HG03460 (cell line): Measurements from ENCODE around the gene GPR25.
"Not testable (repeated sequence)": the region's sequence is repeated elsewhere in the genome, so short reads cannot be mapped to it uniquely, and the experiment has no call there.

Experiments used
- ATAC-seq: cut with Tn5 transposase; IDR thresholded peaks from one replicate; pipeline ENCODE4 v1.9.1; 2021; ENCODE audit not compliant: unreplicated experiment

Gene GPR25

DNA sequence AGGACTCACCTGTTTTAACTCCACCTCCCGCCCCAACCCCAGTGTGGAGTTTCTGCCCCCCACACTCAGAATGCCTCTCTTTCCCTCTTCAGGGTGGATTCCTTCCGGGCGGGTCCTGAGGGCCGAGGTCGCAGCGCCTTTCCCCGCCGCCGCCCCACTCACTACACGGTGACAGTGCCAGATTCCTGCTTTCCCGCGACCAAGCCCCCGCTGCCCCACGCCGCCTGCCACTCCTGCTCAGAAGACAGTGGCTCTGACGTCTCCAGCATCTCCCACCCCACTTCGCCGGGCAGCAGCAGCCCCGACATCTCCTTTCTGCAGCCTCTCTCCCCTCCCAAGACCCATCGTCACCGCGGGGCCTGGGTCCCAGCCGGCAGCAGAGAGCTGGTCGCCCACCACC lies 38.6 kb downstream of the GPR25 start:
- ATAC-seq, result no peak

DNA sequence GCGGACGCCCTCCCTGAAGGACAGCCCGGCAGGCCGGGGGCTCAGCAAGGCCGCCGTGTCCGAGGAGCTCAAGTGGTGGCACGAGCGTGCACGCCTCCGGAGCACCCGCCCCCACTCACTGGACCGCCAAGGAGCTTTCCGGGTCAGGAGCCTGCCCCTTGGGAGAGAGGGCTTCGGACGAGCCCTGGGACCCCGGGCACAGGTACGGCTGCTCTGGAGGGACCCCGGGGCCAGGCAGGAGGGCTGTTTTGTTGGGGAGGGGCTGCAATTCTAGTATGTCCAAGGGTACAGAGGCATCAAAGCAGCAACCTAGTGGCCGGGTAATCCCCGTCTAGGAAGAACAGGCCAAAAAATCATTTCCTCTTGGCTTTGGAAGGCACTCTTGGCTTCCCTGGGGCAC lies 39.2 kb downstream of the GPR25 start:
- not testable (repeated sequence) for ATAC-seq

DNA sequence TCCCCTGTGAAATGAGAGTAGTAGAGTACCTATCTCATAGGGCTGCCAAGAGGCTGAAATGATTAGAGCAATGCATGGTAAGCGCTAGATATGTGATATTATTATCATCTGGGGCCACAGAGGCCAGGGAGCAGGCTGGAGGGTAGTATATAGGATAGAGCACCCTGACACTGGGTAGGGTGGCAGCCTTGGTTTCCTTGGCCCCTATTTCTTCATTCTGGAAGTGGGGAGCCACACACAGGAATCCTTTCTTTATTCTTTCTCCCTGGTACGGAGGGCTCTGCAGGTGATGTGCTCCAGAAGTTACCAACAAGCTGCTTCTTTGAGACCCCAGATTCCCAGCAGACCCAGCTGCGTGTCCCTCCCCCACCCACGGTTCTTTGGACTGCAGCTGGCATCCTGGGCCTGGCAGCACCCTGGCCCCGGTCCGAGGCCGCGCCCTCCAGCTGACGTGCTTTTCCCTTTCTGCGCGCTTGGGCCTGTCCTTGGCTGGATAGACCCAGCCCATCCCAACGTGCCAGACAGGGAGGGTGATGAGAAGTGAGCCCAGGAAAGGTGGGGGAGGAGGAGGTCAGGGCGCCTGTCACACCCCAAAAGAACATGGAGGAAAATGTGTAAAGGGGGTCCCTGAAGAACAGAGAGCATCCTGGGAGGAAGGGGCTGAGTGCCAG lies 40.1 kb downstream of the GPR25 start:
- no peak for ATAC-seq

DNA sequence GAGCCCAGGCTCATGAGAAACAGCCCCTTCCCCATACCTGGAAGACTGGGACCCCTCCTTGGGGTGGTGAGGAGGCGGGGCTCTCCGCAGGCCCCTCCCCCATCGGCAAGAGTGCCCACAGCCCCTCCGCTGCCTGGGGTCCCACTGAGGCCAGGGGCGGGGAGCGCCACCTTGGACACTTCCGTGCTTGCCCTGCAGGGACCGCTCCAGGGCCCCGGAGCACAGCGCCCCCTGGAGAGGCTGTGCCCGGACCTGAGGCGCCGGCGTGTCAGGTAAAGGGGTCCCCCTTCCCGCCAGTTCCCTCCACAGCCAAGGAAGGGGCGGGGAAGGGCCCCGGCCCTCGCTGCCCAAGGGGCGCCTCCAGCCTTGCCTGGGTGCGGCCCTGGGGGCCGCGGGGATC lies 43.4 kb downstream of the GPR25 start:
- no peak for ATAC-seq

DNA sequence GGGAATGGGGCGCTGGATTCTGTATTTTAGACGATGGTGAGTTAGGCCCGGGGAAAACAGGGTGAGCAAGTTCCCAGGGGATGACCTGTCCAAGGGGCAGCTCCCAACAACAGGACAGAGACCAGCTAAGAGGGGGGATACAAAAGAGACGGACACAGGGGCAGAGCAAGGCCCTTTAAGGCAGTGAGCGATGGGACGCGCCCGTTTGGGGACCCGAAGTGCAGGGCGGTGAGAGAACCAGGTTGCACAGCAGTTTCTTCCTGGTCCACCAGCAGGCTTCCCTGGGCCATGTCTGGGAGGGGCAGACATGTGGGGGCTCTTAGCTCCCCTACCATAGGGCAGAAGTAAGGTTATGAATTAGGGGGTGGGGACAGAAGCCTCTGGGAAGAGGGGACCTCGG lies 43.9 kb downstream of the GPR25 start:
- no peak for ATAC-seq

DNA sequence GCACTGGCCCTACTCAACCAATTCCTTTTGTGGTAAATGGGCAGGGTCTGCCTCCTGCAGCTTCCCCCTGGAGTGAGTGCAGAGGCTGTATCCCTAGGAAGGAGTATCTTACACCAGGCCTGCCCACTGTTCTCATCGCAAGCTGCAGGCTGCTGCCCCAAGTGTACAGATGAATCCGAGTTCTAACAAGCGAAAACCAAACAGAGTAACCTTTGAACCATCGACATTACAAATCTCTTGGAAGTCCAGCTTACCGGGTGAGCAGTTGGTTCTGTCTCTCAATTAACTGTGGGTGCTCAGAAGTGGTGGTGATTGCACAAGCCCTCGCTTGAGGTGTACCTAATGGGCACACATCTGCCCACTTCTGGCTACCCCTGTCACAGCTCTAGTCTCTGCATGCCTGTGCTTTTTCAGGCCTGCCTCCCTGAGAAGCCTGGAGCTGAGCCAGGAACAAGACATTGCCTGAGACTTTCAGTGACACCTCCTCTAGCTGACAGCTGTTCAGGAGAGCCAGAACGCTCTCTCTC lies 44.6 kb downstream of the GPR25 start:
- no peak for ATAC-seq

DNA sequence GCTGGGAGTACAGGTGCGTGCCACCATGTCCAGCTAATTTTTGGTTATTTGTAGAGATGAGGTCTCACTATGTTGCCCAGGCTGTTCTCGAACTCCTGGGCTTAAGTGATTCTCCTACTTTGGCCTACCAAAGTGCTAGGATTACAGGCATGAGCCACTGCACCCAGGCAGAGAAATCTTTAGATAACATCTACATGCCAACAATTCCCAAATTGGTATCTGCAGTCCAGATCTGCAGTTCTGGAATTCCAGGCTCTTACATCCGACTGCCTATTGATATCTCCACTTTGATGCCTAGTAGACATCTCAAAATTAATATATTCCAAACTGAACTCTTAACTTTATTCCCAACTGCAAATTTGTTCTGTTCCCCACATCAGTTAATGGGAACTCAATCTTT lies 45.2 kb downstream of the GPR25 start:
- no peak for ATAC-seq

DNA sequence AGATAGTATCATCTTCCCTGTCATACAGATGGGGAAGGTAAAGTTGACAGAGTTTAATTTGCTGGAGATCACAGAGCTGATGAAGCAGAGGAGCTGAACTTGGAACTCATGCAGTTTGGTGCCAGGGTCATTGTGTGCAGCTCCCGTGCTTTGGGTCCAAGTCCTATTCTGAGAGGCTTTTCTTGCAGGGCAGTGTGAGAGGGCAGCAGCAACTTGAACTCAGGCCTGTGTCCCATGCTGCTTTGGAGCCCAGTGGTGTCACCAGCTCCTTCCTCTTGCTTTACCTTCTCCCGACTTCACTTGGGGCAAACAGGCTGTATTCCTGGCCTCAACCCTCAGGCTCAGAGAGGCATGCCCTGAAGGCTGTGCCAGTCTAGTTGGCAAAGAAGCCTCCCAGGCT lies 46.6 kb downstream of the GPR25 start:
- no peak for ATAC-seq

DNA sequence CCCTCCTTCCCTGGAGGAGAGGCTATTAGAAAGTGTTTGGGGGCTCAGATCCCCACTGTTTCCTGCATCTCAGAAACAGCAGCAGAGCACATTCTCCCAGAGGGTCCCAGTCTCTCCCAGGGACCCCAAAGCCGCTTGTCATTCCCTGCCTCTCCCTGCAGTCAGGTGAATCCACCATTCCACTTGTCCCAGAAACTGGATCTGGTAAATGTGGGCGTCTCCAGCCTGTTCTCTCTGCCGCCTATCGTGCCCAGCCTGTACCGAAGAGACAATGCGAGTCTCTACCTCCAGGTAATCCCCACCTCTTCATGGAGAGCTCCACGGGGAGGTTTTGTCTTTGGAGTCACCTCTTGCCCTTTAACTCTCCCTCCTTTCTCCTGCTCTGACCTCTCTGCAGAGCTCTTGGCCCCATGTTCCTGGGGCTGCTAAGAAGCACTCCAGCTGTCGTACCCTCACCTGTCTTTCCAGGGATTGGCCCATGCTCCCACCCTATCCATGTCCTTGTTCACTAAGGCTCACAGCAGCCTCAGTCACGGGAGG lies 48.9 kb downstream of the GPR25 start:
- ATAC-seq, result no peak

DNA sequence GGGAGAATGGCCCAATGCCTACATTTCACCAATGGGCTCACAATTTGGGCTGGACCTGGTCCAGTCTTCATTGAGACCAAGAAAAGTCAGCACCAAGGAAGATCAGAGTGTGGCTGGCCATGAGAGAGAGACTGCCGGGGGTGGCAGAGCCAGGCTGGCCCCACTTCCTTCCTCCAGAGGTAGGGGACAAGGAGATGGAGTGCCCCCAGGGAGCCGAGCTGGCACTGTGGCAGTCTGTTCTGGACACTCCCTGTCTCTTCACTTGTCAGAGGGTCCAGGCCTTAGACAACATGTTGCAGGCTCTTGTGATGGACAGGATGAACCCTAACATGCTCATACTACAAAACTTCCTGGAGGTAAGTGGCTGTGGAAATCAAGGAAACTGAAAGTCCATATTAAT lies 49.6 kb downstream of the GPR25 start:
- no peak for ATAC-seq

DNA sequence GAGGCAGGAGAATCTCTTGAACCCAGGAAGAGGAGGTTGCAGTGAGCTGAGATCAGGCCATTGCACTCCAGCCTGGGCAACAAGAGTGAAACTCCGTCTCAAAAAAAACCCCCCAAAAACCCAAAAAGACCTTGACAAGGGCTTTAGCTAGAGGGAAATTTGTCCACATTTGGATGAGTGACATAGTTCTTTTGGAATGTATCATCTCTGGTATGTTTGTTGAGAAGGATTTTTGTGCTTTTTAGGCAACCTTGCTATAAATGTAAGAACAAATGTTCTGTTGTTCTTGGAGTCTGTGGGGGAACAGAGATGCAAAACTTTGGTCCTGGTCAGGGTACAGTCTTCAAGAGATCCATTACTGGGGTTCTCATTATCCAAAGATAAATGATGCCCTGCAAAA lies 50.8 kb downstream of the GPR25 start:
- no peak for ATAC-seq
